ENCODE measurements around the gene CYB5A.

GRCh38 chr18:74310411-74310810 is 18.6 kb upstream of the CYB5A start:
- TF ChIP-seq MYC (IDR thresholded peaks at IDR 0.05; ENCODE audit: low read depth, low read length) (no peak), MYC (CRISPR knock-in tag; IDR thresholded peaks at IDR 0.05; ENCODE audit: borderline replicate concordance, low read depth) (no peak), POLR2A (conservative IDR thresholded peaks at IDR 0.05) (no peak), ZNF431 (CRISPR knock-in tag; IDR thresholded peaks at IDR 0.05) (no peak), NFIC (IDR thresholded peaks at IDR 0.05) (no peak), ZNF644 (tag; IDR thresholded peaks at IDR 0.05; ENCODE audit: low read depth) (no peak), ZNF124 (CRISPR knock-in tag; IDR thresholded peaks at IDR 0.05) (no peak), PHF20 (IDR thresholded peaks at IDR 0.05; ENCODE audit: partially characterized antibody) (no peak), HCFC1 (IDR thresholded peaks at IDR 0.05; ENCODE audit: low read depth, low read length) (no peak)
